Measurements from ENCODE around the gene CNTNAP2. TPM values are rescaled to one million over a fixed set of nuclear protein-coding genes. Genes with fewer than 3 reads are reported as not detected.

Gene CNTNAP2
- total and polyA plus RNA-seq, 2 of the 13 experiments (the other 11 are each of a cell fraction or from before 2014, with no cell fraction given) = 0.40 to 0.42 TPM

- TF ChIP-seq CEBPB (IDR thresholded peaks at IDR 0.05; ENCODE audit: borderline replicate concordance, low read depth, low read length) = no peak
- no peak for TF ChIP-seq GLMP (CRISPR knock-in tag; IDR thresholded peaks at IDR 0.05; ENCODE audit: borderline replicate concordance)
- no peak for TF ChIP-seq ZNF616 (CRISPR knock-in tag; IDR thresholded peaks at IDR 0.05; ENCODE audit: low read depth)
- TF ChIP-seq KIAA2018 (CRISPR knock-in tag; IDR thresholded peaks at IDR 0.05; ENCODE audit: borderline replicate concordance) = no peak
- no peak for TF ChIP-seq U2AF1 (optimal IDR thresholded peaks at IDR 0.05; ENCODE audit: low read depth, low read length)
- no peak for TF ChIP-seq DRAP1 (CRISPR knock-in tag; IDR thresholded peaks at IDR 0.05)
- TF ChIP-seq ATF3 (CRISPR knock-in tag; IDR thresholded peaks at IDR 0.05) = no peak
- TF ChIP-seq ZNF747 (CRISPR knock-in tag; IDR thresholded peaks at IDR 0.05; ENCODE audit: borderline replicate concordance) = no peak
- TF ChIP-seq HMG20A (CRISPR knock-in tag; IDR thresholded peaks at IDR 0.05; ENCODE audit: borderline replicate concordance) = no peak
- TF ChIP-seq ZNF235 (CRISPR knock-in tag; IDR thresholded peaks at IDR 0.05; ENCODE audit: borderline replicate concordance) = no peak
- no peak for TF ChIP-seq MXD3 (CRISPR knock-in tag; IDR thresholded peaks at IDR 0.05)
- TF ChIP-seq BRCA1 (CRISPR knock-in tag; IDR thresholded peaks at IDR 0.05) = no peak
- TF ChIP-seq HOXA3 (CRISPR knock-in tag; IDR thresholded peaks at IDR 0.05) = no peak
- TF ChIP-seq MED13 (CRISPR knock-in tag; IDR thresholded peaks at IDR 0.05) = no peak
- TF ChIP-seq RXRA (CRISPR knock-in tag; IDR thresholded peaks at IDR 0.05) = no peak
- TF ChIP-seq ZNF512 (CRISPR knock-in tag; IDR thresholded peaks at IDR 0.05) = no peak
- peak; percentile 60 for TF ChIP-seq GATAD2A (CRISPR knock-in tag; IDR thresholded peaks at IDR 0.05)
- no peak for TF ChIP-seq ZNF781 (CRISPR knock-in tag; IDR thresholded peaks at IDR 0.05; ENCODE audit: borderline replicate concordance, not compliant biosample characterization)
Measured at GRCh38 chr7:148447221-148447849, 2330.7 kb downstream of the CNTNAP2 start (continued).
